GM12892 (cell line): ENCODE data around the gene UBQLN4.

Experiments
- POLR2A ChIP-seq: IDR thresholded peaks from 2 replicates; pipeline ENCODE4 v1.6.1; 2011; ENCODE audit warnings: low read depth, low read length, control low read depth
- POLR2AphosphoS5 ChIP-seq: IDR thresholded peaks from 2 replicates; pipeline ENCODE4 v1.6.1; 2011; ENCODE audit warnings: low read depth, low read length, control low read depth
- TAF1 ChIP-seq: IDR thresholded peaks from 2 replicates; pipeline ENCODE4 v1.6.1; 2011; ENCODE audit warnings: low read depth, mild to moderate bottlenecking, control low read depth, low read length, borderline replicate concordance

GRCh38 chr1:156075162-156075561 is 21.6 kb upstream of the UBQLN4 start:
- TF ChIP-seq POLR2AphosphoS5 (no peak), POLR2A (no peak), TAF1 (no peak)
